Measurements from ENCODE around the gene PIAS2. TPM values are rescaled to one million over a fixed set of nuclear protein-coding genes. Genes with fewer than 3 reads are reported as not detected.
"Not testable (repeated sequence)": the region's sequence is repeated elsewhere in the genome, so short reads cannot be mapped to it uniquely, and the experiment has no call there.

PIAS2 gene
- polyA plus RNA-seq, result 10 to 100 TPM; 16.8 to 25.4 (median 18.8) TPM

DNA sequence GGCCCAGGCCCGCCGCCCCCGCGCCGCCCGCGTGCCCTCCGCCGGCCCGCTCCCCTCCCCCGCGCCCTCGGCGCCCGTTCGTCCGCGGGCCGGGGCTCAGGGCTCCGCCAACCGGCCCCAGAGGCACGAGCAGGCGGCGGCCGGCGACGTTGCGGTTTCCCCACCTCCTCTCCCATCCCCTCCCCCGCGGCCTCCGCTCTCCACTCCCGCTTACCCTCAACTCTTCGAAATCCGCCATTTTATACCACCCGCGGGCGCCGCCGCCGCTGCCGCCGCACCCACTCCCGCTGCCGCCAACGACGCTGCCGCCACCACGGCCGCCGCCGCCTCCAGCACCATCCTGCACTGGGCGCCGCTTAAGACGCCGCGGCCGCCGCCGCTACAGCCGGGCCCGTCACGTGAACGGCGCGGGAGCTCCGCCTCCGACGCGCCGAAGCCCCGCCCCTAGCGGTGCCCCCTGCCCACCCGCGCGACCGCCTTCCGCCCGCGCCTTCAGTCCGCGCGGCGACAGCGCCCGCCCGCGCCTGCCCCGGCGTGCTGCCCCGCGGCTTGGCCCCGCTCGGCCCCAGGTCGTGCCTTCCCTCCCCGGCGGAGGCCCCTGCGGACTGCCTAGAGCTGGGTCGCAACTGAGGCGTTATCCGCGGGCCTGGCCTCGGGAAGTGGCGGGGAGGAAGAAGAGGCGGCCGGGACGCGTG lies at the start of gene PIAS2, which contains the start of gene KATNAL2:
TSS of gene PIAS2 (minus strand) at position 400 of the 695 bp plus-strand sequence. CDS start at position 238, 162 bp downstream.
TSS of gene KATNAL2 (plus strand) at position 495 of the 695 bp plus-strand sequence. CDS start 29,271 bp downstream, outside the sequence.
- Mint-ChIP-seq H3K4me3 (peak within 1 kb of the TSS; percentile 90 to 94 (median 90)), H3K9me3 (no peaks in the 10 kb centered on the region), H3K36me3 (no peaks in the 10 kb centered on the region), H3K4me1 (peaks cover 40 to 52% of the 10 kb centered on the region in 2 donors), H3K27me3 (ENCODE audit: low read depth in 3 of 3) (peaks cover 0 to 13% (median 4%) of the 10 kb centered on the region in 3 donors), H3K27ac (peak within 1 kb of the TSS; percentile 68 to 95 (median 92))
- DNase-seq, result peak; percentile 75 to 83 (median 80)

GRCh38 chr18:46966266-46966665 lies 49.0 kb upstream of the PIAS2 start:
- not testable (repeated sequence) for H3K27ac Mint-ChIP-seq; H3K27me3 Mint-ChIP-seq (ENCODE audit: low read depth in 3 of 3); H3K36me3 Mint-ChIP-seq; DNase-seq; H3K4me3 Mint-ChIP-seq; H3K4me1 Mint-ChIP-seq
- H3K9me3 Mint-ChIP-seq, result peaks cover 0 to 12% (median 2%) of the 10 kb centered on the region in 6 donors

DNA sequence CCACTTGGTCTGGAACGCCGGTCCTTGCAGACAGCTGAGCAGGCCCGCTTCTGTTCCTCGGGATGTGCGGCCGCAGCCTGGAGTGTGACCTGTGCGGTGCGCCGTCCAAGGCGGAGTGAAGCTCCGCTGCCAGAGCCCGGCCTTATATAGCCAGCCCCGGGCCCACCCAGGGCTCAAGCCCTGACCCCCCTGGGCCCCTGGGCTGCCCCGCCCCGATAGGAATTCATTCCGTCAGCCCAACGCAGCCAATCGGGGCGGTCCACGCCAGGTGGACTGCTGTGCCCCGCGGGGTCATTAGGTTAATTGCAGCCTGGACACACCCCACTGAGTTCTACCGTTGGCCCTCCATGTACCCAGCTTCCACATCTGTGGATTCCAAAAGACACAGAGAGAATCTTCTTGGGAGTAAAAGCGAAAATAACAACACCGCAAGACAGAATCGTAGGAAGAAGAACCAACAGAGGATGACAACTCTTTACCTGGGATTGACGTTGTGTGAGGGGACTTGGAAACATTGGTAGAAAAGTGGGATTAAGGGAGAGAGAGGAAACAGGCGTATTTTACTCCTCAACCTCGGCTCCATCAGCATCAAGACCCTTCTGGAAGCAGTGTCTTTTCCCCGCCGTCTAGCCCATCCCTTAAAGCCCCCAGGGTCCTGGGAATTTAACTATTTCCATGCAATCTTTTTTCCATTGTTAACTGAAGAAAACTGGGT lies 47.4 kb upstream of the PIAS2 start:
- DNase-seq; H3K27ac Mint-ChIP-seq; H3K27me3 Mint-ChIP-seq (ENCODE audit: low read depth in 3 of 3); H3K4me1 Mint-ChIP-seq; H3K36me3 Mint-ChIP-seq: not testable (repeated sequence)
- H3K4me3 Mint-ChIP-seq, result peak overlapping the region in 1 of 5 donors; percentile 3
- peaks cover 0 to 15% (median 8%) of the 10 kb centered on the region in 6 donors for H3K9me3 Mint-ChIP-seq

DNA sequence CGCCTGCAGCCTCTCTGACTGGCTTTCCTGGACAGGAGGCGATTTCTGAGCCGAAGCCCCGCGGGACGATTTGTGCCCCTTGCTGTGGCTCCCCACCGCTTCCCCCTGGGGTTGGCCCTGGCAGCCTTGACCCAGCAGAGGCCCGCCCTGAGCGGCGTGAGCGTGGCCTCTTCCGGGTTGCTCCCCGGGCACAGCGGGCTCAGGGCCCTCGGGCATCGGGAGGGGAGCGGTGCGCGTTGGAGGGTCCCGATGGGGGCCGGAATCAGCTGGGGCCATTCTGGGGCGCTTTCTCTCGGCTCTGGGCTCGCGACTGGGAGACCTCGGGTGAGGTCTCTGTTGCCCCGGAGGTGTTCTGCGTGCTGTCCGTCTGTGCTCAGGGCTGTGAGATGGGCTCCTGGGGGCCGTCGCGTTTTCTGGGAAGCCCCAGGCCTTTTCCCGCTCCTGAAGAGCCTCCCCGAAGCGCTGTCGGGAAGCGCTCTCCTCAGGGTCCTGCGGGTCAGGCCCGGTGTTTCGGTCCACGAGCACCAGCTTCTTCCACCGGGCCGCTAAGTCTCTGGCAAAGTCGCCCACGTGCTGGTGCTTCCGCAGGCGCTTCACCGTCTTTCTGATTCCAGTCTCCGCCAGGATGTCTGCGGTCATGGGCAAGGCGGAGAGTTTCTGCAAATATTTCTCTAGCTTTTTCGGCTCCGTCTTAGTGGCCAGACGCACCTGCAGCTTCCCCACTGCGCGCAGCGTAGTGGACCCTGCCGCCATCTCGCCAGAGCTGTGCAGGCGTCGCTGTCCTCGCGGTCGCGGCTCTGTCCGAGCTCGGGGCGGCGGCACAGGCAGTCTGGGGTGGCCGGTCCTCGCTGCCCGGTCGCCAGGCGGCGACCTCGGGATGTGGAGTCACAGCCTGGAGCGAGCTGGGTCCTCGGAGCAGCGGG lies 46.6 kb upstream of the PIAS2 start:
- not testable (repeated sequence) for H3K4me1 Mint-ChIP-seq; DNase-seq; H3K27me3 Mint-ChIP-seq (ENCODE audit: low read depth in 3 of 3); H3K36me3 Mint-ChIP-seq; H3K27ac Mint-ChIP-seq; H3K4me3 Mint-ChIP-seq
- H3K9me3 Mint-ChIP-seq, result peaks cover 0 to 15% (median 8%) of the 10 kb centered on the region in 6 donors

DNA sequence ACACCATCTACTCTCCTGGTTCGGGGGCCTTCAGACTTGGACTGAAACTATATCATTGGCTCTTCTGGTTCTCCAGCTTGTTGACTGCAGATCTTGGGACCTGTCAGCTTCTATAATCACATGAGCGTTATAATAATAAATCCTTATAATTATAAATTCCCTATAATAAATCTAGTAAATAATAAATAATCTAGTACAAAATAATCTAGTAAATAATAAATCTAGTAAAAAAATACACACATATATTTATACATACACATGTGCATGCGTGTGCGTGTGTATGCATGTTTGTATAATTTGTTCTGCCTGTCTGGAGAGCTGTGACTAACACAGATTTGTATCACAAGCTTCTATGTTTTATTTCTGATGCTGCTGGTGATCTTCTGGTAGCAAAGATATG lies 40.9 kb upstream of the PIAS2 start:
- Mint-ChIP-seq H3K27ac (no peak overlapping the region), H3K9me3 (peaks cover 0 to 7% (median 4%) of the 10 kb centered on the region in 6 donors), H3K36me3 (no peaks in the 10 kb centered on the region), H3K4me1 (no peaks in the 10 kb centered on the region), H3K27me3 (ENCODE audit: low read depth in 3 of 3) (peaks cover 0 to 4% (median 1%) of the 10 kb centered on the region in 3 donors), H3K4me3 (no peak overlapping the region)
- no peak for DNase-seq

DNA sequence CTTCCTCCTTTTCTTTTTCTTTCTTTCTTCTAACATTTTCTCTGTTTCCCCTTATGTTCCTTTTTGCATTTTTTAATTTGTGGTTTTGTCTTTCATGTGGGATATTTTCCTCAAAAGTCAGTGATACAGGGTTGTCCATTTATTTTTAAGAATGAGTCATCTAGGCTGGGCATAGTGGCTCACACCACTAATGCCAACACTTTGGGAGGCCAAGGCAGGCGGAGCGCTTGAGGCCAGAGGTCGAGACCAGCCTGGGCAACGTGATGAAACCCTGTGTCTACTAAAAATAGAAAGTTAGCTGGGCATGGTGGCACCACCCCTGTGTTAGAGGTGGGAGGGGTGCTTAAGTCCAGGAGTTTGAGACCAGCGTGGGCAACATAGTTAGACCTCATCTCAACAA lies 35.9 kb upstream of the PIAS2 start:
- H3K9me3 Mint-ChIP-seq, result no peaks in the 10 kb centered on the region
- no peak for DNase-seq
- no peaks in the 10 kb centered on the region for H3K36me3 Mint-ChIP-seq
- peaks cover 3 to 5% (median 4%) of the 10 kb centered on the region in 3 donors for H3K27me3 Mint-ChIP-seq (ENCODE audit: low read depth in 3 of 3)
- H3K4me1 Mint-ChIP-seq, result no peaks in the 10 kb centered on the region
- no peak overlapping the region for H3K27ac Mint-ChIP-seq
- no peak overlapping the region for H3K4me3 Mint-ChIP-seq

GRCh38 chr18:46950064-46950656 lies 32.9 kb upstream of the PIAS2 start:
- peaks cover 0 to 3% of the 10 kb centered on the region in 2 donors for H3K4me1 Mint-ChIP-seq
- DNase-seq, result no peak
- no peak overlapping the region for H3K27ac Mint-ChIP-seq
- no peak overlapping the region for H3K4me3 Mint-ChIP-seq
- H3K27me3 Mint-ChIP-seq (ENCODE audit: low read depth in 3 of 3), result peaks cover 4% of the 10 kb centered on the region in 3 donors
- no peaks in the 10 kb centered on the region for H3K36me3 Mint-ChIP-seq
- no peaks in the 10 kb centered on the region for H3K9me3 Mint-ChIP-seq

DNA sequence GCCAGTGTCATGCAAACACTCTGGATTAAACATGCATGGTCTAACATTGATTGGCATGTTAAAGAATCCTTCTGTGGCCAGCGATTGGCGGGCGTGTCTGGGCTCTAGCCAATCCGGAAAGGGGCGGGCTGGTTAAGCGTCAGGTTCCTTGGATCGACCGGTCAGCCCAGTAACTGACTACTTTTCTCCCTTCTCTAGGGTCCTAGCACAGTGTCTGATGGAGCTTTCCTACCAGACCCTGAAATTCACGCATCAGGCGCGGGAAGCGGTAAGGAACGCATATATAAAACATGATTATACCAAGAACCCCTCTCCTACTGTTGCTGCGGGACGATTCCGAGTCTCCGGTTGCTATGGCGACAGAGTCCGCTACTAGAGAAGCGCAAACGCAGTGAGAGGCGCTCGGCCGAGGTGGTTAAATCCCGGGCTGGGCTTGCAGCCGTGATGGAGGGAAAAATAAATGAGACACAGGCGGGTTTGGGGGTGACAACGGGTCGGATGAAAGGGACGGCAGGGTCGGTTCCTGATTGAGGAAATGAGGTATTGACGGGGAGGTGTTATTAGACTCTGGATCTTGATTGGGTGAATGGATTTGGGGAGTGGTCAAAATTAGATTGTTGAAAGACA lies 29.5 kb upstream of the PIAS2 start:
- Mint-ChIP-seq H3K4me1 (peaks cover 0 to 5% of the 10 kb centered on the region in 2 donors), H3K36me3 (no peaks in the 10 kb centered on the region), H3K4me3 (no peak overlapping the region), H3K9me3 (no peaks in the 10 kb centered on the region), H3K27ac (no peak overlapping the region), H3K27me3 (ENCODE audit: low read depth in 3 of 3) (peaks cover 4 to 13% (median 5%) of the 10 kb centered on the region in 3 donors)
- DNase-seq, result peak; percentile 50 to 52 (median 50)

- no peak for DNase-seq
- Mint-ChIP-seq H3K4me1 (peaks cover 0 to 5% of the 10 kb centered on the region in 2 donors), H3K36me3 (no peaks in the 10 kb centered on the region), H3K4me3 (no peak overlapping the region), H3K27me3 (ENCODE audit: low read depth in 3 of 3) (peaks cover 0 to 17% (median 2%) of the 10 kb centered on the region in 3 donors), H3K9me3 (no peaks in the 10 kb centered on the region), H3K27ac (no peak overlapping the region)
These were observed 25.3 kb upstream of the PIAS2 start for GRCh38 chr18:46942646-46943045.

DNA sequence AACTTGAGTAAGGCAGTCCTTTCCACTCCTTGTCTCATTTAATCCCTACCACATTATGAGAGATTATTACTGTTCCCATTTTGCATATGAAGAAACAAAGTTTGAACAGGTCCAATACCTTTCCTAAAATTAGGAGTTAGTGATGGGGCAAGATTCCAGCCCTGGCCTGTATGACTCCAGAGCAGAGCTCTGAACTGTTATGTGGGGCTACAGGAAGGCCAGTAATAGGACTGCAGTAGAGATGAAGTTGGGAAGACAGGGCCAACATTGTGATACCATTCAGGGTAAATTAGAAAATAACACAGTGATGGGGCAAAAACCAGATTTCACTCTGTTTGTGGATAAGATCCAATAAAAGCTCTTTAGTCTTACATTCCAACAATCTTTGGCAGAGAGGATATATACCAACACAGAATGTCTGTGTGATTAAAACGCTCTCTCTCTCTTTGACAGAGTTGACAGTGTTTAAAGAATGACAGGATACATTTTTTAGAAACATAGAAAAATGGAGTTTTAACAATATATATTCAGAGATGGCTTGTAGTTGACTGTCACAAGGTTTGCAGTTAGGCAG lies 22.8 kb upstream of the PIAS2 start:
- H3K9me3 Mint-ChIP-seq, result no peaks in the 10 kb centered on the region
- no peak overlapping the region for H3K4me3 Mint-ChIP-seq
- no peak for DNase-seq
- peaks cover 0 to under 1% of the 10 kb centered on the region in 2 donors for H3K4me1 Mint-ChIP-seq
- H3K27me3 Mint-ChIP-seq (ENCODE audit: low read depth in 3 of 3), result peaks cover 0 to 15% (median 2%) of the 10 kb centered on the region in 3 donors
- no peaks in the 10 kb centered on the region for H3K36me3 Mint-ChIP-seq
- H3K27ac Mint-ChIP-seq, result no peak overlapping the region

- DNase-seq, result no peak
- Mint-ChIP-seq H3K9me3 (no peaks in the 10 kb centered on the region), H3K27me3 (ENCODE audit: low read depth in 3 of 3) (peaks cover 0 to 14% (median 2%) of the 10 kb centered on the region in 3 donors), H3K27ac (no peak overlapping the region), H3K36me3 (no peaks in the 10 kb centered on the region), H3K4me3 (no peak overlapping the region), H3K4me1 (no peaks in the 10 kb centered on the region)
These were observed 22.1 kb upstream of the PIAS2 start for GRCh38 chr18:46939337-46939963.

GRCh38 chr18:46920653-46921052 lies 3.3 kb upstream of the PIAS2 start:
- Mint-ChIP-seq H3K27me3 (ENCODE audit: low read depth in 3 of 3) (peaks cover 4 to 17% (median 8%) of the 10 kb centered on the region in 3 donors), H3K27ac (no peak overlapping the region), H3K9me3 (peaks cover 0 to 2% (median 0%) of the 10 kb centered on the region in 6 donors), H3K4me3 (no peak overlapping the region), H3K4me1 (peaks cover 23 to 26% of the 10 kb centered on the region in 2 donors), H3K36me3 (no peaks in the 10 kb centered on the region)
- no peak for DNase-seq

Measured in immature natural killer cell (primary cell).